GM19372 (cell line): ENCODE results near the gene KCTD14.
"Not testable (repeated sequence)": the region's sequence is repeated elsewhere in the genome, so short reads cannot be mapped to it uniquely, and the experiment has no call there.

Experiments used
- ATAC-seq: cut with Tn5 transposase; IDR thresholded peaks from one replicate; pipeline ENCODE4 v1.9.1; 2021; ENCODE audit warnings: mild to moderate bottlenecking, low read depth, moderate library complexity; ENCODE audit not compliant: unreplicated experiment

The KCTD14 gene

GRCh38 chr11:78049348-78049747 lies 26.3 kb upstream of the KCTD14 start:
- ATAC-seq: no peak

- no peak for ATAC-seq
Measured at GRCh38 chr11:78048561-78048960, 25.5 kb upstream of the KCTD14 start.

- ATAC-seq: no peak
Measured at GRCh38 chr11:78046486-78046854, 23.4 kb upstream of the KCTD14 start.

- no peak for ATAC-seq
Measured at GRCh38 chr11:78045851-78046485, 22.9 kb upstream of the KCTD14 start.

- no peak for ATAC-seq
Measured at GRCh38 chr11:78044706-78045105, 21.6 kb upstream of the KCTD14 start.

- ATAC-seq: no peak
Measured at GRCh38 chr11:78041843-78042440, 18.9 kb upstream of the KCTD14 start.

GRCh38 chr11:78041380-78041719 lies 18.3 kb upstream of the KCTD14 start:
- ATAC-seq: not testable (repeated sequence)

- no peak for ATAC-seq
Measured at GRCh38 chr11:78040691-78041379, 17.8 kb upstream of the KCTD14 start.

- ATAC-seq: peak; percentile 67
Measured at GRCh38 chr11:78039919-78040671, 17.0 kb upstream of the KCTD14 start.

- peak; percentile 12 for ATAC-seq
Measured at GRCh38 chr11:78039391-78039918, 16.4 kb upstream of the KCTD14 start.

- no peak for ATAC-seq
Measured at GRCh38 chr11:78038697-78039313, 15.7 kb upstream of the KCTD14 start.

GRCh38 chr11:78037825-78038620 lies 14.9 kb upstream of the KCTD14 start:
- ATAC-seq: no peak

- no peak for ATAC-seq
Measured at GRCh38 chr11:78037056-78037455, 14.0 kb upstream of the KCTD14 start.

- ATAC-seq: no peak
Measured at GRCh38 chr11:78036313-78036712, 13.2 kb upstream of the KCTD14 start.

- no peak for ATAC-seq
Measured at GRCh38 chr11:78034623-78035022, 11.5 kb upstream of the KCTD14 start.

GRCh38 chr11:78033040-78033439 lies 10.0 kb upstream of the KCTD14 start:
- ATAC-seq: no peak

GRCh38 chr11:78032090-78032489 lies 9.0 kb upstream of the KCTD14 start:
- no peak for ATAC-seq

GRCh38 chr11:78031629-78032028 lies 8.6 kb upstream of the KCTD14 start:
- peak; percentile 59 for ATAC-seq

- no peak for ATAC-seq
Measured at GRCh38 chr11:78030429-78031325, 7.6 kb upstream of the KCTD14 start.
